Right lobe of liver (tissue), 6 donors: ENCODE measurements around the gene CACNA1D. TPM values are rescaled to one million over a fixed set of nuclear protein-coding genes. Genes with fewer than 3 reads are reported as not detected.

Experiments
- ATAC-seq, 4 donors: fragments of 200-7000 bp; cut with Tn5 transposase; one replicate each; pipeline ENCODE4 v1.9.1; 2020; ENCODE audit warnings: mild to moderate bottlenecking in 4 of 4, moderate library complexity in 4 of 4
- DNase-seq, 3 donors: peaks; one replicate each; pipeline ENCODE4 v3.0.0-alpha.2; 2020
- H3K27ac ChIP-seq, 3 donors: fragments of 200-600 bp; one replicate each; pipeline ENCODE4 v1.8.0; 2022
- H3K27me3 ChIP-seq, 2 donors: fragments of 200-600 bp; one replicate each; pipeline ENCODE4 v1.8.0; 2022
- H3K36me3 ChIP-seq, 4 donors: fragments of 200-600 bp; sonication (generic) in 1 of 4; one replicate each; pipeline versions ENCODE4 v1.5.1 to v1.8.0; 2017 to 2022; ENCODE audit warnings: control low read depth in 1 of 4
- H3K4me1 ChIP-seq, 4 donors: fragments of 200-600 bp; sonication (generic) in 1 of 4; one replicate each; pipeline versions ENCODE4 v1.5.1 to v1.8.0; 2017 to 2022; ENCODE audit warnings: control low read depth in 1 of 4
- H3K4me3 ChIP-seq, 3 donors: fragments of 200-600 bp; one replicate each; pipeline ENCODE4 v1.8.0; 2022
- H3K9me3 ChIP-seq, 4 donors: fragments of 200-600 bp; sonication (generic) in 1 of 4; one replicate each; pipeline versions ENCODE4 v1.5.1 to v1.8.0; 2017 to 2022; ENCODE audit warnings: control low read depth in 1 of 4
- POLR2A ChIP-seq: fragments of 450-650 bp; IDR thresholded peaks from one replicate; pipeline ENCODE4 v1.6.1; 2017; ENCODE audit warnings: antibody characterized with exemption, mild to moderate bottlenecking
- WGBS: methylation state at CpG from one replicate; pipeline ENCODE4 v1.1.6; 2018; ENCODE audit warnings: low coverage, low lambda C conversion rate; ENCODE audit not compliant: insufficient coverage; ENCODE audit errors: missing lambda C conversion rate; 5-methylcytosine and 5-hydroxymethylcytosine counted together
- intact Hi-C, 2 donors: fragments of 100-400 bp; cut with DNase I; formaldehyde crosslinking; loops; one replicate each; pipeline versions ENCODE4 v1.11.2 to v1.14.1; 2022
- total RNA-seq, 6 experiments: library from RNA; depleted of rRNA in 2 of 6; stranded (reverse); fragments of >200 nt in 2 of 6; fragmentation: NEBNext Ultra II Directional in 3 of 6; extraction: Animal tissue kit (Norgen Biotek cat#: 25700) in 3 of 6; gene quantifications; one replicate each; pipeline versions ENCODE4 v1.1.0 to v1.2.4, GENCODE V29; 2016 to 2023
- TF ChIP-seq, protein P1 (sequence below), 4 donors: fragments of 200-600 bp in 3 of 4; fragments of 450-650 bp in 1 of 4; IDR thresholded peaks; one replicate each; pipeline versions ENCODE4 v1.5.1 to v1.8.0; 2016 to 2022; ENCODE audit warnings: antibody characterized with exemption in 4 of 4, mild to moderate bottlenecking in 2 of 4
- donor health status: DM: no; HTN: yes; CAD: no.
- donor health status: DM: no; HTN: no; CAD: no.
- donor health status: DM: no; HTN: no; CAD: no.
- donor health status: DM: no; HTN: yes; CAD: no.
- donor health status: DM: no; HTN: yes; CAD: no.

Gene CACNA1D
- total RNA-seq, 6 experiments from 2014 or later = 5.5 to 12.7 (median 9.3) TPM

DNA sequence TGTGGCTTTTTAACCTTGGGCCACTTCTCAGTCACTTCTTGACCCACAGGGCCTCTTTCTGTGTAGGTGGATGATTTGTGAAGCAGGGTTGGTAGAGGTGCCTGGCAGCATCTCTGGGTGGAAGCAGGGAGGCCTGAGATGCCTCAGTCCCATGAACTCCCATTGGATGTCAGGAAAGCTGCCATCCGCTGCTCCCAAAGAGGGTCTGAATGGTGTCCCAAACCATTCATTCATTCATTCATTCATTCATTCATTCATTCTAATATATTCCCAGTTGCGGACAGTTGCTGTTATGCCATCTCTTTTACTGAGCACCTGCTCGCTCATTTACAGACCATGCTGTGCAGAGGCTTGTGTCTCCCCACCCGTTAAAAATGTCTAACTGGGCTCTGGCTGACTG lies 253.1 kb downstream of the CACNA1D start:
- intact Hi-C loops = no loop called here
- H3K4me1 ChIP-seq = no peaks in the 10 kb centered on the region
- 89% methylated on average over 3 of the region's 4 CpGs for WGBS
- no peaks in the 10 kb centered on the region for H3K9me3 ChIP-seq
- H3K36me3 ChIP-seq = no peaks in the 10 kb centered on the region
- TF ChIP-seq, protein P1, sequence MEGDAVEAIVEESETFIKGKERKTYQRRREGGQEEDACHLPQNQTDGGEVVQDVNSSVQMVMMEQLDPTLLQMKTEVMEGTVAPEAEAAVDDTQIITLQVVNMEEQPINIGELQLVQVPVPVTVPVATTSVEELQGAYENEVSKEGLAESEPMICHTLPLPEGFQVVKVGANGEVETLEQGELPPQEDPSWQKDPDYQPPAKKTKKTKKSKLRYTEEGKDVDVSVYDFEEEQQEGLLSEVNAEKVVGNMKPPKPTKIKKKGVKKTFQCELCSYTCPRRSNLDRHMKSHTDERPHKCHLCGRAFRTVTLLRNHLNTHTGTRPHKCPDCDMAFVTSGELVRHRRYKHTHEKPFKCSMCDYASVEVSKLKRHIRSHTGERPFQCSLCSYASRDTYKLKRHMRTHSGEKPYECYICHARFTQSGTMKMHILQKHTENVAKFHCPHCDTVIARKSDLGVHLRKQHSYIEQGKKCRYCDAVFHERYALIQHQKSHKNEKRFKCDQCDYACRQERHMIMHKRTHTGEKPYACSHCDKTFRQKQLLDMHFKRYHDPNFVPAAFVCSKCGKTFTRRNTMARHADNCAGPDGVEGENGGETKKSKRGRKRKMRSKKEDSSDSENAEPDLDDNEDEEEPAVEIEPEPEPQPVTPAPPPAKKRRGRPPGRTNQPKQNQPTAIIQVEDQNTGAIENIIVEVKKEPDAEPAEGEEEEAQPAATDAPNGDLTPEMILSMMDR (IDR thresholded peaks at IDR 0.05) = no peak
- TF ChIP-seq POLR2A = no peak
- H3K27me3 ChIP-seq = no peaks in the 10 kb centered on the region
- no peak overlapping the region for H3K27ac ChIP-seq
- H3K4me3 ChIP-seq = no peak overlapping the region
- no peak for ATAC-seq
- DNase-seq = no peak

DNA sequence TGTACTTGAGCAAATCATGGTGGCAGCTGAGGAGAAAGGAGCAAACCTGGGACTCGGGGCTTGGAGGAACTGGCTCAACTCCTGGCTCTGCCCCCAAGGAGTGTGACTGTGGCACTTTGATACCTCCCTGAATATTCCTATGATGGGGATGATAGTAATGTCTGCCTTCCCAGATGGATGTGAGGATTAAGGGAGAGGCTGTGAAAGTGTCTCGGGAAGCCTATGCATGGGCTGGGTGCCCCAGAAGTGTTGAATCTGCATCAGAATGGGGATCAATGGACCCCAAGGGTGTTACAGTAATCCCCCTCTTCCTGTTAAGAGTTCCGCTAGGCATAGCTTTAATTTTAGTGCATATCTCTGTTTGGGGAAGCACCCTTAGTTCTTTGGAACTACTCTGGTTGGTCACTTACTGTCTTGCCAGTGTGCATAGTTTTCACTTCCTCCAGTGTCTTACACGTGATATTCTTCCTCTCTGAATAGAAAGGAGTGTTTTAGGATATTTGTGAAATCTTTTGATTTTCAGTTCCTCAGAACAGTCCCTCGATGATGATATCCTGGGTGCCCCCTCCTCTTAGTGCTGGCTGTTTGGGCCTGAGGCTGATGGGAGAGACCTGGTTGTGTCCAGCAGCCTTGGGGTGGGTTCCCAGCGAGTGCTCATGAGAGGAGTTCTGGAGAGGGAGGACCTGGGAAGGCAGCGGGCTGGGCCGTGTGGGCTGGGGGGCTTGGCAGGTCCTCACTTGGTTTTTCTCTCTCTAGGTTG lies 254.3 kb downstream of the CACNA1D start:
- peak; percentile 42 to 71 (median 55) for ATAC-seq
- H3K4me1 ChIP-seq = no peaks in the 10 kb centered on the region
- H3K9me3 ChIP-seq = no peaks in the 10 kb centered on the region
- TF ChIP-seq, protein P1 (IDR thresholded peaks at IDR 0.05) = no peak
- TF ChIP-seq POLR2A = no peak
- no peaks in the 10 kb centered on the region for H3K27me3 ChIP-seq
- peak in 1 of 3 donors; percentile 25 for DNase-seq
- H3K27ac ChIP-seq = no peak overlapping the region
- intact Hi-C loops = no loop called here
- WGBS = 55% methylated on average over 3 of the region's 8 CpGs
- no peak overlapping the region for H3K4me3 ChIP-seq
- no peaks in the 10 kb centered on the region for H3K36me3 ChIP-seq

DNA sequence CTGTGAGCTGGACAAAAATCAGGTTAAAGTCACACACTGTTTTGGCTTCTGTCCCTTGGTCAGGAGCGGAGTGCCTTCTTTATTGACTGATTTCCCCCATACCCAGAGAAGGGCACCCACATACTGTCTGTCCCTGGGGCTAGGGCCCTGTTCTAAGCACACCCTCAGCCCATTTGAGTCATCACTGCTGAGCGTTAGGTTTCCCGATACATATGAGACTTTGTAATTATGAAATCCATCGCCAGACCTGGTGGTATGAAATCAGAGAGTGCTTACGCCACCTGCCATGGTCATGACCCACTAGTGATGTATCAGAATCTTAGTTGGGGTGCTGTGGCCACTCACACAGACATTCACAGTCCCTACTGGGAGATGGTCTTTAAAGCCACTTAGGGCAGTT lies 255.0 kb downstream of the CACNA1D start:
- ATAC-seq (peak in 1 of 4 donors; percentile 29), DNase-seq (no peak)
- intact Hi-C loops = no loop called here
- TF ChIP-seq, protein P1 (IDR thresholded peaks at IDR 0.05) = no peak
- no peak for TF ChIP-seq POLR2A
- Histone ChIP-seq H3K4me1 (no peaks in the 10 kb centered on the region), H3K27me3 (no peaks in the 10 kb centered on the region), H3K4me3 (no peak overlapping the region), H3K9me3 (no peaks in the 10 kb centered on the region), H3K27ac (no peak overlapping the region), H3K36me3 (peaks cover 0 to under 1% (median 0%) of the 10 kb centered on the region in 4 donors)
- 83% methylated on average over 3 of the region's 5 CpGs for WGBS

DNA sequence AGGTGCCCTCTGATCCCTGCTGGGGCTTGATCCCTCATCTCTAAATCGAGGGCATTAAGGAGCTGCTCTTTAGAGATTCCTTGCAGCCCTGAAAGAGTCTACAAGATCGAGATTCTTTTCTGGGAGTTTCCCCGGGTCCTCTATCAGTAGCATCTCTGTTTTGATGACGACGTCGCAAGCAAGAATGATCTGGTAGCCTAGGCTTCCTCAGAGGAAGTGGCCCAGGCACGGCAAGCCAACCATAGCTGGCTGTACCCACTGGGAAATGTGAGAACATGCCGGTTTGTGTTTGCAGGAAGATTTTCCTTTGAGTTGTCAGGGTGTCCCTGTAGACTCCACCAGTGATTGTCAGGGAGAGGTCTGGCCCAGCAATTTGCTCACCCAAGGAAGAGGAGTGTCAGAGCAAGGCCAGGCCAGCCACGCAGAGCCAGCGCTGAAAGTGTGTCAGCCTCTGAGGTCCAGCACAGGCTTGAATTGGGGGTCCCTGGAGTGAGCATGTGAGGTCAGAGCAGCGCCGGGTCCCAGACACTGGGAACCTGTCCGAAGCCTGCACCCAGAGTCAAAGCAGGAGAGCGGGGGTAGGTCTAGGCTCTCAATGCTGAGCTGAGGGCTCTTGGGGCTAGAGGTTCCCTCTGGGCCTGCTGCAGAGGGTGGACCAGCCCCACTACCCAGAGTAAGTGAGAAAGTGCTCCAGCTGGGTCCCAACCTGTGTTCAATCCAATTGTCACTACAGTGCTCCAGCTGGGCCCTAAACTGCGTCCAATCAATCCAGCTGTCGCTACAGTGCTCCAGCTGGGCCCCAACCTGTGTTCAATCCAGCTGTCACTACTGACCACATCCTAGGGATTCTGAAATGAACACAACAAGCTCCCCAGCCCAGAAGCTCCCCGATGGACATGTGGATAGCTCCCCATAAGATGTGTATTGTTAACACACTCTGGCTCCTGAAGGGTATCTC lies 256.1 kb downstream of the CACNA1D start:
- intact Hi-C loops = no loop called here
- Histone ChIP-seq H3K36me3 (peaks cover 0 to 2% (median 0%) of the 10 kb centered on the region in 4 donors), H3K27me3 (no peaks in the 10 kb centered on the region), H3K9me3 (no peaks in the 10 kb centered on the region), H3K4me1 (no peaks in the 10 kb centered on the region), H3K4me3 (no peak overlapping the region), H3K27ac (no peak overlapping the region)
- no peak for DNase-seq
- 88% methylated on average over 6 of the region's 17 CpGs for WGBS
- no peak for ATAC-seq
- TF ChIP-seq, protein P1 (IDR thresholded peaks at IDR 0.05) = no peak
- no peak for TF ChIP-seq POLR2A
